SKM-1 treated with dmso at 0.1 percent for 144 hours (cell line): ENCODE results near the gene HACD2.

ENCODE experiments used
- DNase-seq: peaks from one replicate; lab custom pipeline; 2025; ENCODE audit not compliant: unreplicated experiment; lab: John Stamatoyannopoulos, UW

The HACD2 gene

GRCh38 chr3:123571973-123572365 lies 12.9 kb downstream of the HACD2 start:
- DNase-seq: no peak

DNA sequence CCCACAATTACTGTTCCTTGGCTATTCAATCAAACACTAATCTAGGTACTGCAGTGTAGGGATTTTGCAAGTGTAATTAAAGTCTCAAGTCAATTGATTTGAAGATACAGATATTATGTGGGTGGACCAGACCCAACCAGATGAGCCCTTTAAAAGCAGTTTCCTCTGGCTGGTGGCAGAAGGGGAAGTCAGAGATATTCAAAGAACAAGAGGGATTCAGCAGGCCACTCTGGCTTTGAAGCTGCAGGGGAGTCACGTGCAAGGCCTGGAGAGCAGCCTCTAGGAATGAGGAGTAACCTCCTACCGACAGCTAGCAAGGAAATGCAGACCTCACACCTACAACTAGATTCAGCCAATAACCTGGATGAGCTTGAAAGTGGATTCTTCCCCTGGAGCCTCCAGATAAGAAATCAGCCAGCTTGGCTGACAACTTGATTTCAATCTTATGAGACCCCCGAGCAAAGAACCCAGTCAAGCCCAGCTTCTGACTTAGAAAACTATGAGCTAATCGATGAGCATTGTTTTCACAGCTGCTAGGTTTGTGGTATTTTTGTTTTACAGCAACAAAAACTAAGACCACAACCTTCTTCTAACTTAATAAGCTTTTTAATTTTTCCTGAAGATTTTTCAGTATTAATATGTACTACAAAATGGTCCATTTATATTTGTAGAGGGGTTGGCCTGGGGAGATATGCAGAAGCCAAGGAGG lies 13.4 kb downstream of the HACD2 start:
- peak; percentile 4 for DNase-seq

- DNase-seq: no peak
These were observed 16.0 kb downstream of the HACD2 start for GRCh38 chr3:123568875-123569274.

DNA sequence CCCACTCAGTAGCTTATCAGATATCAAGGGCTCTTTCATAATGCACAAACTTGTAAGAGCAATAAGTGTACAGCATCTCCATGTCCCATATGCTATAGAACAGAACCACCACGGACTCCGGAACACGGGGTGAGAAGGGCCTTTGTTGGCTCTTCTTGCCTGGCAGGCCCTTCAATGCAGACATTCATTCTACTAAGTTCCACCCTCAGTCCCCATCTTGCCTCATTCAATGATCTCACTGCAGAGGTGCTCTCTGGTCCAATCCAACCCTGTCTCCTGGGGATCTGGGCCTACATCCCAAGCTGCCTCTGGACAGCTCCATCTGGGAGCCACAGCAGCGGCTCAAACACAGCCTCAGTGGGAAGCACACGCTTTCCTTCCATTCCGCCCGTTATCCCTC lies 16.8 kb downstream of the HACD2 start:
- no peak for DNase-seq

GRCh38 chr3:123564056-123564455 lies 20.8 kb downstream of the HACD2 start:
- DNase-seq: no peak

- DNase-seq: no peak
These were observed 22.3 kb downstream of the HACD2 start for GRCh38 chr3:123562547-123562946.

DNA sequence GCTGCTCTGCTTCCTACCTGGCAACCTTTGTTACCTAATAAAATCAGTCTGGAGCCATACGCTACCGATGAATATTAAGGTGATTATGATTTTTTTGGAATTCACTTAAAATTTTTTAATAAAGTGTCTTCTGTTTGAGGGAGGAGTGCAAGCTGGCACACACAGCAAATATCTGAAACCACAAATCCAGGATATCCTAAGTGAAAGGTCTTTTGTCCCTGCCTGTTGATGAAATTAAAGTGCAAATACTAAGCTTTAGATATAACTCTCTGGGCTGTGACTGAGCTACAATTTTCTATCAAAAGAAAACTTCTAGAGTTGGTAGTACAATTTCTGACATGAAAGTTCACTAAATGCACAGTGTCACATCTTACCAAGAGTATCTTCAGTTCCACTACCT lies 23.7 kb downstream of the HACD2 start:
- DNase-seq: no peak

- DNase-seq: peak; percentile 18
These were observed 25.6 kb downstream of the HACD2 start for GRCh38 chr3:123559040-123559861.

DNA sequence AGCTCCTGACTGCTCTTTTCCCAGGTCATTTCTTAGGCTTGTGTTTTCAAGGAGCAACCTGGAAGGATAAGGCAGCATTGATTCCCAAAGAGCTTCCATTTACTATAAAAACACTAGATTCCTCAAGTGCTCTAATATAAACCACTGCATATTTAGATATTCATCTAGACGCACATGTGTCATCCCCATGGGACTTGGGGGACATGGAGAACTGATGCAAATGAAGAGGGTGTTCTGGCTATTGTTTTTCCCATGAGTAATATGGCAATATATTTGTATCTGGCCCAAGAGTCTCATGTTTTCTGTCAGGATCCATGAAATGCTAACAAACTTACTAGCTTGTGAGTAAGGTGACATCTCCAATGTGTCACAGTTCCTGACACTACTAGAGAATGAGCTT lies 31.3 kb downstream of the HACD2 start:
- DNase-seq: no peak

DNA sequence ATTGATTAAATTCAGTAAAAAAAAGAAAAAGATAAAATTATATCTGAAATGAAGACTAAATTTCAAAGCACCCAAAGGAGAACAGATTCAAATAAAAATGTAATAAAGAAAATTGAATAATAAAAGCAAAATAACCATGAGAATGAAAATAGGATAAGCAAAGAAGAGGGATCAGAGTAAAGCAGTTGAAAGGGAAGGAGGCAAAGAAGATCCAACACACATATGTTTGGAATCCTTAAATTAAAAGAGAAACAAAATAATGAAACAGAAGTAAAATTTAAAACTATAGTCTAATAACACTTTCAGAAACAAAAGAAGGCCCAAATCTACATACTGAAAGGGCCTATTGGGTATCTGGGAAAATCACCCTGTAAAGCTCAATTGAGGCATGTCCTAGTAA lies 32.1 kb downstream of the HACD2 start:
- no peak for DNase-seq

DNA sequence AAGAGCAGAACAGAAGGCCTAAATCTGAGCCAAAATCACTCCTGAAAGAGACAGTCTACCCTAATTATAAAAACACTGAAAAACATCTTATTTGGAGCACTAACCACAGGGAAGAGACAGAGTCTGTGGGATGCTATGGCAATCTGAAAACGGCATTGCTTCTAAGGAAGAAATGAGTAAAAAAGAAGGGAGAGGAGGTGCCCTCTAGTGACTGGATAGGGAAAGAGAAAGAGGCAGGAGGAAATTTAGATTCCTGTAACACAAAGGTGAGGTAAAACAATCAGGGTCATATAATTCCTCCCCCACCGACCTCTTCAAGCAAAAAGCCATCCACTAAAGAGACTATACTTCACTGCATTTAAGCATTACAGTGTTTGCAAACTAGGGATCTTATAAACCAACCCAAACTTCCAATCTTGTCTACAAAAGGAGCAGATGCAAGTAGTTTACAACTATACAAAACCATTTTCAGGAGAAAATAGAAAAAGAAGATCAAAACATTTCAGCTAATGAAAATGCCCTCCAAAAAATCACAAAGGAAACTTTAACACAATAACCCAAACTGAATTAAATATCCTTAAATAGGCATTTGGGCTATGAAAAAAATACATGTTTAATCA lies 32.6 kb downstream of the HACD2 start:
- peak; percentile 35 for DNase-seq

DNA sequence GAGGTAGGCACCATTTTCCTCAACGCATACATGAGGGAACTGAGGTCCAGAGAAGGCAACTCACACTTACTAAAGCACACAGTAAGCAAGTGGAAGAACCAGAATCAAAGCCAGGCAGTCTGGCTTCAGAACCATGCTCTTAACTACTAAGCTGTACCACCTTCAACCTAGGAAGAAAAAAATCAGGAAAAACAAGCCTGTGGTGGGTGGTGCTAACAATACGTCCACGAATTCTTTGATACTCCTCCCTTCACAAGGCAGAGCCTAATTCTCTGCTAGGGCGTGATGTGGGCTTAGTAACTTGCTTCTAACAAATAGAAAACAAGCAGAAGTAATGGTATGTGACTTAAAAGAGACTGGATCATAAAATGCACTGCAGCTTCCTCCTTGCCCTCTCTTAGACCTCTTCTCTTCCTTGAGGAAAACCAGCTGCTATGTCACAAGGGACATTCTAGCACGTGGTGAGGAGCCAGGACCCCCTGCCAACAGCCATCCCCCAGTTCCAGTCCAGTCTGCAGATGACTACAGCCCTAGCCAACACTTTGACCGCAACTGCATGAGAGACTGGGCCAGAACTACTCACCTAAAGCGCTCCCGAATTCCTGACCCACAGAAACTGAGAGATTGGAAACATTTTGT lies 36.9 kb downstream of the HACD2 start:
- DNase-seq: no peak

- no peak for DNase-seq
These were observed 38.6 kb downstream of the HACD2 start for GRCh38 chr3:123546133-123546755.

DNA sequence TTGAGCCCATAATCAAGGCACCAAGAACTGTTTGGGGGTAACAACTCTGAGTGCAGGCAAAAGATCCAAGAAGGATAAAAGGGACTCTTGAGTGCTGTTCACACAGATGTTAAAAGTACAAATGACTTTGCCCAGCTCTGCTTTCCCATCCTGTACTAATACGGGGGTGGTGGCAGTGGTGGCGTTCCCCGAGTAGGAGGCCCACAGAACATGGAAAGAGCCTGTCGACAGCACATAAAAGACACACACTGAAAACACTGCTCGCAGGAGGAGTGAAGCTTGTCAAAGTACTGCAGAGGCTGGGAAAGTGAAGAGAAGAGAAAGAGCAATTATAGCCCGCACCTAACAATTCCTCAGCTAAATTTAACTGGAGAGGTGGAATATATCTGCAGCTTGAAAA lies 40.9 kb downstream of the HACD2 start:
- DNase-seq: no peak

DNA sequence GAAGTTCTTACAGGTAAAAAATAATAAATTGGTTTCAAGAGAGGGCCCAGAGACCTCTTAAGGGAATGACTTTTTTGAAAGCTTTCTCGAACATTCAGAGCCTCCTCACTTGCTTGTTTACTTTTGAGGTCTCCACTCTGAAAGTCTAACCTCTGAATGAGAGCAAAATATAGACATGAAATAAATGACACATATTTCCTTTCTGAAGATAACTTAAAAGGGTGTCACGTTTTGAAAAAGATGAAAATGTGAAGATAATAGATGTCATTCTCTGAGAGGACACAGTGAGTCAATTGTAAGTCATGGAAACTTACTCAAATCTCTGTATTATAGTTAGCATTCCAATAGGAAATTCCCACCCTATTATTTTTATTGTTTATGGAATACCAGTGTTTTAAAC lies 44.6 kb downstream of the HACD2 start:
- DNase-seq: no peak

DNA sequence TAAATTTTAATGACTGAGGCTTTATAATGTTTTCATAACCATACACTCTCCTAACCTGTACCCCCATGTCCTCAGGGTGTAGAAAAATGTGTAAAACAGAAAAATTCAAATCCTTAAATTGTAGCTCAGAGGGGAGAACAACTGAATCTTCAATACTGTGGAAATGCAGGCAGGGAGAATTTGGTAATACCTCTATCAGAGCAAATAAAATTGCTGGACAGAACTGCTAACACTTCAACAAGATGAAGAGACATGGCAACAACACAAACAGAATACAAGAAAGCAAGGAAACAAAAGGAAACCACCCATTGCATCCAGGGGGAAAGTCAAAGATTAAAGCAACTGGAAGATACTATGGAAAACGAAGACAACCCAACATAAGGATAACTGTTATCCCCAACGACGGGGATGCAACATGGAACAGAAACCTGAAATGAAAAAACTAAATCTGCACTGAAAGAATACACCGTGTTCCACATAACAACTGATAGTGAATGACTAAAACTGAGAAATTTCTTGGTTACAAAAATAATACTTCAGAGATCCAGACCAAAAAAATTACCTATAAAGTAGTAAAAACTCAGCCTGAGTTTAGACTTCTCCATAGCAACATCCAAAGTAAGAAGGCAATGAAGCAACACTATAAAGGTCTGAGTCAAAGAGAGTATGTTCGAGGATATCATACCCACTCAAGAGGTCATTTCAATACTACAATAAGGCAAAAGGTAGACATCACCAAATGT lies 48.5 kb downstream of the HACD2 start:
- DNase-seq: no peak

DNA sequence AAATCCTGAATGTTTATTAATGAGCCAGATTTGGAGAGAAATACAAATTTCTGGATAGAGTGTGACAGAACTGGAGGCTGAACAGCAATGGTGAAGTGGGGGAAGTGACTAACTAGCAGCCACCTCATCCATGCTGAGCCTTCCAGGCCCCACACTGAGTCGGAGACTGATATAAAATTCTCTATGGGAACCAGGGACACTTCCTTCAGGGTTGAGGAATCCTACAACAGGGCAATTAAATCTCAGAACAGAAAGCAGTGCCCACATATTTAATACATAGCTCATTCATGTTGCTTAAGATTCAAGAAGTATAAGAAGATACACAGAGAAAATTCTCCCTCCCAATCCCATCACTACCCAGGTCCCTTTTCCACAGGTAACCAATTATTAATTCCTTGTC lies 49.3 kb downstream of the HACD2 start:
- no peak for DNase-seq

DNA sequence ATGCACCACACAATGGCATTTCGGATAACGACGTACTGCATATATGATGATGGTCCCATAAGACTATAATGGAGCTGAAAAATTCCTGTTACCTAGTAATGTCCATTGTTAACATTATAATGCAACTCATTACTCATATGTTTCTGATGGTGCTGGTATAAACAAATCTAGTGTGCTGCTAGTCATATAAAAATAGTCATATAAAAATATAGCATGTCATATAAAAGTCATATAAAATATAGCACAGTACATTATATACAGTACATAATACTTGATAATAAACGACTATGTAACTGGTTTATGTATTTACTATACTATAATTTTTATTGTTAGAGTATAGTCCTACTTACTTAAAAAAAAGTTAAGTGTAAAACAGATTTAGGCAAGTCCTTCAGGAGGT lies 50.6 kb downstream of the HACD2 start:
- no peak for DNase-seq

- no peak for DNase-seq
These were observed 51.2 kb downstream of the HACD2 start for GRCh38 chr3:123533554-123534159.

DNA sequence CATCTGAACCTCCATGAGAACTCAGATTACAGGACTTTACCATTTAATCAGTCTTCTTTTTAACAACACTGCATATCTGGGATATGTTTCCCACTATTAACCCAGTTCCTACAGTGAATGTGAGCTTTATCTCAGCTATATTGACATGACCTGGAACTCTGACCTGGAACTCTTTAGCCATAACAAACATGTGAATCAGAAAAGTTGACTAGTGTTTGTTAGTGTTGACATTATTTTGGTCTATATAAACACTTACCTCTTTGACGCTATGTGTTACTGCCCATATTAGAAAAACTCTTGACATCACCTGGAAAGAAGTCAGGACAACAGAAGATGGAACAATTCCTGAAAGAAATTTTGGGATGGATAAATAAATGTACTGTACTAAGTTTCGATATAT lies 56.7 kb downstream of the HACD2 start:
- no peak for DNase-seq
